DOHH2 (cell line): ENCODE measurements around the gene SELENOW.
"Not testable (repeated sequence)": the region's sequence is repeated elsewhere in the genome, so short reads cannot be mapped to it uniquely, and the experiment has no call there.

ENCODE experiments used
- H3F3A ChIP-seq: fragments of 200-600 bp; sonication (generic), shearing (Covaris generic); 2 replicates; pipeline ENCODE4 v1.6.0; 2016; ENCODE audit warnings: antibody characterized with exemption, mild to moderate bottlenecking; ENCODE audit not compliant: control insufficient read depth, insufficient read depth
- H3K27ac ChIP-seq: fragments of 200-600 bp; sonication (generic); 2 replicates; pipeline ENCODE4 v1.5.1; 2014; ENCODE audit warnings: low read depth, mild to moderate bottlenecking, low read length, moderate library complexity
- H3K27me3 ChIP-seq: fragments of 200-600 bp; sonication (generic); 2 replicates; pipeline ENCODE4 v1.6.1; 2014; ENCODE audit warnings: mild to moderate bottlenecking, low read length, mixed read lengths; ENCODE audit not compliant: control insufficient read depth
- H3K36me3 ChIP-seq: fragments of 200-600 bp; sonication (generic); 2 replicates; pipeline ENCODE4 v1.6.1; 2014; ENCODE audit warnings: mild to moderate bottlenecking, low read length, moderate library complexity, mixed read lengths; ENCODE audit not compliant: control insufficient read depth
- H3K4me1 ChIP-seq: fragments of 200-600 bp; sonication (generic); 2 replicates; pipeline ENCODE4 v1.6.1; 2014; ENCODE audit warnings: mild to moderate bottlenecking, low read length, mixed read lengths; ENCODE audit not compliant: control insufficient read depth
- H3K4me2 ChIP-seq: fragments of 200-600 bp; sonication (generic); 2 replicates; pipeline ENCODE4 v1.6.0; 2014; ENCODE audit warnings: mild to moderate bottlenecking, low read length, moderate library complexity
- H3K4me3 ChIP-seq: fragments of 200-600 bp; sonication (generic); 2 replicates; pipeline ENCODE4 v1.5.1; 2014; ENCODE audit warnings: mild to moderate bottlenecking, low read length, mixed read lengths
- H3K79me2 ChIP-seq: fragments of 200-600 bp; sonication (generic); 2 replicates; pipeline ENCODE4 v1.6.1; 2014; ENCODE audit warnings: mild to moderate bottlenecking, low read length, mixed read lengths; ENCODE audit not compliant: control insufficient read depth
- H3K9me2 ChIP-seq: fragments of 200-600 bp; sonication (generic); replicated peaks from 2 replicates; pipeline ENCODE4 v1.6.1; 2014; ENCODE audit warnings: mild to moderate bottlenecking, low read length, mixed read lengths; ENCODE audit not compliant: control insufficient read depth
- H3K9me3 ChIP-seq: fragments of 200-600 bp; sonication (generic); 2 replicates; pipeline ENCODE4 v1.6.1; 2014; ENCODE audit warnings: antibody characterized with exemption, low read length, mixed read lengths; ENCODE audit not compliant: control insufficient read depth, insufficient read depth
- H4K20me1 ChIP-seq: fragments of 200-600 bp; sonication (generic); 2 replicates; pipeline ENCODE4 v1.6.0; 2014; ENCODE audit warnings: low read depth, mild to moderate bottlenecking, antibody characterized with exemption, low read length, moderate library complexity; ENCODE audit not compliant: control insufficient read depth, insufficient read depth
- CTCF ChIP-seq: fragments of 200-600 bp; sonication (generic); IDR thresholded peaks from one replicate; pipeline ENCODE4 v1.5.1; 2014; ENCODE audit warnings: antibody characterized with exemption, mild to moderate bottlenecking, low read depth, low read length; ENCODE audit not compliant: poor library complexity, severe bottlenecking
- EZH2phosphoT487 ChIP-seq: fragments of 200-600 bp; sonication (generic); IDR thresholded peaks from 2 replicates; pipeline ENCODE4 v1.6.1; 2017; ENCODE audit warnings: borderline replicate concordance, mild to moderate bottlenecking, antibody characterized with exemption, low read length, moderate library complexity, mixed read lengths

Gene SELENOW

GRCh38 chr19:47806435-47806834 lies 27.9 kb downstream of the SELENOW start:
- no peaks in the 10 kb centered on the region for H4K20me1 ChIP-seq
- H3F3A ChIP-seq, result no peaks in the 10 kb centered on the region
- no peaks in the 10 kb centered on the region for H3K9me2 ChIP-seq
- H3K4me1 ChIP-seq, result no peaks in the 10 kb centered on the region
- no peak for TF ChIP-seq CTCF
- no peak for TF ChIP-seq EZH2phosphoT487
- H3K4me3 ChIP-seq, result no peak overlapping the region
- H3K79me2 ChIP-seq, result no peaks in the 10 kb centered on the region
- no peak overlapping the region for H3K4me2 ChIP-seq
- no peaks in the 10 kb centered on the region for H3K27me3 ChIP-seq
- H3K9me3 ChIP-seq, result no peaks in the 10 kb centered on the region
- no peak overlapping the region for H3K27ac ChIP-seq
- no peaks in the 10 kb centered on the region for H3K36me3 ChIP-seq

GRCh38 chr19:47813304-47813994 lies 34.9 kb downstream of the SELENOW start:
- H3F3A ChIP-seq, result no peaks in the 10 kb centered on the region
- H3K27ac ChIP-seq, result no peak overlapping the region
- H3K4me1 ChIP-seq, result no peaks in the 10 kb centered on the region
- no peaks in the 10 kb centered on the region for H3K36me3 ChIP-seq
- no peak overlapping the region for H3K4me2 ChIP-seq
- H3K9me3 ChIP-seq, result no peaks in the 10 kb centered on the region
- TF ChIP-seq EZH2phosphoT487 (no peak), CTCF (peak; percentile 72)
- H3K9me2 ChIP-seq, result no peaks in the 10 kb centered on the region
- H4K20me1 ChIP-seq, result no peaks in the 10 kb centered on the region
- H3K79me2 ChIP-seq, result no peaks in the 10 kb centered on the region
- no peak overlapping the region for H3K4me3 ChIP-seq
- H3K27me3 ChIP-seq, result no peaks in the 10 kb centered on the region

GRCh38 chr19:47813995-47814328 lies 35.5 kb downstream of the SELENOW start:
- H3F3A ChIP-seq, result no peaks in the 10 kb centered on the region
- no peak overlapping the region for H3K27ac ChIP-seq
- H3K9me3 ChIP-seq, result no peaks in the 10 kb centered on the region
- no peaks in the 10 kb centered on the region for H4K20me1 ChIP-seq
- H3K4me1 ChIP-seq, result no peaks in the 10 kb centered on the region
- no peak overlapping the region for H3K4me2 ChIP-seq
- H3K9me2 ChIP-seq, result no peaks in the 10 kb centered on the region
- H3K27me3 ChIP-seq, result peaks cover 1% of the 10 kb centered on the region; the same call in 1 of the 2 replicates
- no peaks in the 10 kb centered on the region for H3K36me3 ChIP-seq
- TF ChIP-seq CTCF, result no peak
- TF ChIP-seq EZH2phosphoT487, result no peak
- H3K79me2 ChIP-seq, result no peaks in the 10 kb centered on the region
- H3K4me3 ChIP-seq, result no peak overlapping the region

- H4K20me1 ChIP-seq, H3K4me1 ChIP-seq, H3K4me2 ChIP-seq, H3K9me3 ChIP-seq, H3K4me3 ChIP-seq, H3K79me2 ChIP-seq, H3K27ac ChIP-seq, H3F3A ChIP-seq, H3K9me2 ChIP-seq, H3K36me3 ChIP-seq: not testable (repeated sequence)
- peaks cover 21% of the 10 kb centered on the region for H3K27me3 ChIP-seq
Observed at GRCh38 chr19:47816270-47816669, 37.8 kb downstream of the SELENOW start.

- not testable (repeated sequence) for H4K20me1 ChIP-seq, H3K36me3 ChIP-seq, H3K79me2 ChIP-seq, H3K9me2 ChIP-seq, H3K4me3 ChIP-seq, H3K9me3 ChIP-seq, H3K4me1 ChIP-seq, H3K4me2 ChIP-seq, H3K27ac ChIP-seq, H3F3A ChIP-seq
- peaks cover 23% of the 10 kb centered on the region for H3K27me3 ChIP-seq
Observed at GRCh38 chr19:47818221-47818620, 39.7 kb downstream of the SELENOW start.
